Naive thymus-derived CD4-positive, alpha-beta T cell (primary cell): ENCODE results near the gene UGP2. TPM values are rescaled to one million over a fixed set of nuclear protein-coding genes. Genes with fewer than 3 reads are reported as not detected.

Experiments
- ATAC-seq: fragments of 150-1000 bp; cut with Tn5 transposase; 2 replicates; pipeline ENCODE4 v1.10.0; 2021; ENCODE audit warnings: mild to moderate bottlenecking, moderate library complexity
- CTCF ChIA-PET: fragments of 350-600 bp; sonication (Branson Sonifier 250); formaldehyde crosslinking; loops from one replicate; lab custom pipeline; 2021; ENCODE audit warnings: antibody characterized with exemption; lab: Charles Lee
- POLR2A ChIA-PET: fragments of 350-600 bp; sonication (Branson Sonifier 250); formaldehyde crosslinking; loops from one replicate; lab custom pipeline; 2021; ENCODE audit warnings: antibody characterized with exemption, inconsistent platforms; lab: Charles Lee
- DNase-seq, 9 donors: peaks; one replicate each; pipeline versions ENCODE4 v3.0.0 to v3.0.0-alpha.2; 2020 to 2022; ENCODE audit warnings: mixed read lengths in 1 of 9
- H3K27ac ChIP-seq: one replicate; pipeline ENCODE4 v1.7.0; 2013; ENCODE audit warnings: mild to moderate bottlenecking, low read depth, low read length, moderate library complexity
- H3K27me3 ChIP-seq, 2 donors: one replicate each; pipeline ENCODE4 v1.7.0; 2013; ENCODE audit warnings: low read length in 2 of 2, mild to moderate bottlenecking in 2 of 2, moderate library complexity in 2 of 2; ENCODE audit not compliant: control insufficient read depth in 2 of 2, insufficient read depth in 2 of 2
- H3K36me3 ChIP-seq, 3 experiments: 1 replicate in 2 of 3; 2 replicates in 1 of 3; pipeline ENCODE4 v1.7.0; 2013; ENCODE audit warnings: low read length in 3 of 3, mild to moderate bottlenecking in 3 of 3, moderate library complexity in 1 of 3; ENCODE audit not compliant: insufficient read depth in 3 of 3, control insufficient read depth in 2 of 3
- H3K4me1 ChIP-seq, 2 donors: one replicate each; pipeline ENCODE4 v1.7.0; 2013; ENCODE audit warnings: low read length in 2 of 2, mild to moderate bottlenecking in 2 of 2, moderate library complexity in 1 of 2; ENCODE audit not compliant: control insufficient read depth in 2 of 2, insufficient read depth in 2 of 2
- H3K4me3 ChIP-seq: 2 replicates; pipeline ENCODE4 v1.7.0; 2013; ENCODE audit warnings: mild to moderate bottlenecking, low read length
- H3K9me3 ChIP-seq, 3 experiments: 1 replicate in 2 of 3; 2 replicates in 1 of 3; pipeline ENCODE4 v1.7.0; 2013; ENCODE audit warnings: low read length in 3 of 3; ENCODE audit not compliant: control insufficient read depth in 2 of 3
- H3K27ac Mint-ChIP-seq, 9 donors: one replicate each; pipeline ENCODE4 v1.8.0; 2020 to 2022; ENCODE audit warnings: mixed read lengths in 9 of 9, mild to moderate bottlenecking in 8 of 9, moderate library complexity in 5 of 9, inconsistent platforms in 2 of 9
- H3K27me3 Mint-ChIP-seq, 5 donors: one replicate each; pipeline ENCODE4 v1.8.0; 2021 to 2022; ENCODE audit warnings: mixed read lengths in 5 of 5, mild to moderate bottlenecking in 1 of 5
- H3K36me3 Mint-ChIP-seq, 5 donors: one replicate each; pipeline ENCODE4 v1.8.0; 2020 to 2022; ENCODE audit warnings: mixed read lengths in 5 of 5, mild to moderate bottlenecking in 3 of 5, inconsistent platforms in 1 of 5
- H3K4me1 Mint-ChIP-seq, 7 donors: one replicate each; pipeline ENCODE4 v1.8.0; 2020 to 2022; ENCODE audit warnings: mixed read lengths in 7 of 7, mild to moderate bottlenecking in 3 of 7, inconsistent platforms in 1 of 7
- H3K4me3 Mint-ChIP-seq, 10 donors: one replicate each; pipeline ENCODE4 v1.8.0; 2020 to 2022; ENCODE audit warnings: mild to moderate bottlenecking in 10 of 10, mixed read lengths in 10 of 10, moderate library complexity in 6 of 10, inconsistent platforms in 2 of 10
- H3K9me3 Mint-ChIP-seq, 11 donors: one replicate each; pipeline ENCODE4 v1.8.0; 2020 to 2022; ENCODE audit warnings: mixed read lengths in 11 of 11, mild to moderate bottlenecking in 4 of 11, inconsistent platforms in 1 of 11, moderate library complexity in 1 of 11
- intact Hi-C, 2 donors: fragments of 100-400 bp; cut with micrococcal nuclease; formaldehyde crosslinking; loops; one replicate each; pipeline ENCODE4 v1.15.1; 2023
- polyA plus RNA-seq, 2 donors: library from polyadenylated mRNA; unstranded; fragments of 300-500 nt; fragmentation: Illumina TruSeq; gene quantifications; one replicate each; pipeline ENCODE4 v1.2.3, GENCODE V29; 2021
- total RNA-seq, 6 experiments: library from RNA in 5 of 6; stranded (reverse) in 5 of 6; gene quantifications; 1 replicate in 5 of 6; 2 replicates in 1 of 6; pipeline ENCODE4 v1.2.3 and lab custom pipeline; 2021 to 2026

The UGP2 gene
- total and polyA plus RNA-seq, 7 experiments from 2014 or later = 69.5 to 135 (median 101) TPM

- no peak overlapping the region for H3K27ac ChIP-seq
- Mint-ChIP-seq H3K27ac (no peak overlapping the region), H3K4me1 (peaks cover 0 to 2% (median 0%) of the 10 kb centered on the region in 7 donors), H3K9me3 (no peaks in the 10 kb centered on the region), H3K36me3 (no peaks in the 10 kb centered on the region), H3K4me3 (no peak overlapping the region), H3K27me3 (peaks cover 0 to 18% (median 3%) of the 10 kb centered on the region in 5 donors)
- no peaks in the 10 kb centered on the region for H3K9me3 ChIP-seq
- no peaks in the 10 kb centered on the region for H3K36me3 ChIP-seq
- intact Hi-C loops = no loop called here
- ChIA-PET POLR2A (no interaction called here), CTCF (no interaction called here)
- no peaks in the 10 kb centered on the region for H3K27me3 ChIP-seq
- no peak overlapping the region for H3K4me3 ChIP-seq
- ATAC-seq (no peak), DNase-seq (no peak)
- no peaks in the 10 kb centered on the region for H3K4me1 ChIP-seq
Measured at GRCh38 chr2:63819256-63819655, 22.4 kb upstream of the UGP2 start.

- ATAC-seq = no peak
Measured at GRCh38 chr2:63819765-63820717, 21.7 kb upstream of the UGP2 start.

GRCh38 chr2:63820969-63821368, 20.7 kb upstream of the UGP2 start:
- Histone ChIP-seq H3K36me3 (no peaks in the 10 kb centered on the region), H3K27me3 (no peaks in the 10 kb centered on the region), H3K4me1 (no peaks in the 10 kb centered on the region), H3K27ac (no peak overlapping the region), H3K9me3 (no peaks in the 10 kb centered on the region), H3K4me3 (no peak overlapping the region)
- Mint-ChIP-seq H3K27ac (peak overlapping the region in 1 of 9 donors; percentile 3), H3K27me3 (peaks cover 0 to 27% (median 4%) of the 10 kb centered on the region in 5 donors), H3K4me3 (no peak overlapping the region), H3K9me3 (no peaks in the 10 kb centered on the region), H3K36me3 (no peaks in the 10 kb centered on the region), H3K4me1 (peaks cover 0 to 3% (median 0%) of the 10 kb centered on the region in 7 donors)
- intact Hi-C loops = no loop called here
- CTCF ChIA-PET = no interaction called here
- no peak for DNase-seq
- POLR2A ChIA-PET = interaction anchor here (0.9 kb wide), 1 partner anchor 11 kb away, joined by 4 read pairs; no protein-coding TSS in a partner anchor
- no peak for ATAC-seq

More at GRCh38 chr2:63819765-63820717, 21.7 kb upstream of the UGP2 start:
- Histone ChIP-seq H3K4me1 (no peaks in the 10 kb centered on the region), H3K27me3 (no peaks in the 10 kb centered on the region), H3K36me3 (no peaks in the 10 kb centered on the region), H3K9me3 (no peaks in the 10 kb centered on the region), H3K4me3 (no peak overlapping the region), H3K27ac (no peak overlapping the region)
- no peaks in the 10 kb centered on the region for H3K9me3 Mint-ChIP-seq
- peaks cover 0 to 19% (median 4%) of the 10 kb centered on the region in 5 donors for H3K27me3 Mint-ChIP-seq
- DNase-seq = no peak
- H3K27ac Mint-ChIP-seq = no peak overlapping the region
- ChIA-PET POLR2A (no interaction called here), CTCF (no interaction called here)
- intact Hi-C loops = no loop called here
- H3K36me3 Mint-ChIP-seq = no peaks in the 10 kb centered on the region
- peaks cover 0 to 2% (median 0%) of the 10 kb centered on the region in 7 donors for H3K4me1 Mint-ChIP-seq
- no peak overlapping the region for H3K4me3 Mint-ChIP-seq

- ChIA-PET POLR2A (interaction anchor here (0.9 kb wide), 1 partner anchor 11 kb away, joined by 4 read pairs; no protein-coding TSS in a partner anchor), CTCF (no interaction called here)
- intact Hi-C loops = no loop called here
- Histone ChIP-seq H3K4me1 (no peaks in the 10 kb centered on the region), H3K36me3 (no peaks in the 10 kb centered on the region), H3K27ac (no peak overlapping the region), H3K27me3 (no peaks in the 10 kb centered on the region), H3K9me3 (no peaks in the 10 kb centered on the region), H3K4me3 (no peak overlapping the region)
- Mint-ChIP-seq H3K9me3 (no peaks in the 10 kb centered on the region), H3K4me1 (peaks cover 0 to 3% (median 0%) of the 10 kb centered on the region in 7 donors), H3K27me3 (peaks cover 0 to 27% (median 4%) of the 10 kb centered on the region in 5 donors), H3K36me3 (no peaks in the 10 kb centered on the region), H3K27ac (no peak overlapping the region), H3K4me3 (no peak overlapping the region)
- ATAC-seq (no peak), DNase-seq (no peak)
Measured at GRCh38 chr2:63821396-63821795, 20.3 kb upstream of the UGP2 start.

- no peak overlapping the region for H3K4me3 Mint-ChIP-seq
- no peaks in the 10 kb centered on the region for H3K36me3 ChIP-seq
- no peak for ATAC-seq
- no peaks in the 10 kb centered on the region for H3K36me3 Mint-ChIP-seq
- H3K4me1 ChIP-seq = no peaks in the 10 kb centered on the region
- no peaks in the 10 kb centered on the region for H3K27me3 ChIP-seq
- no peak for DNase-seq
- peaks cover 0 to 30% (median 4%) of the 10 kb centered on the region in 5 donors for H3K27me3 Mint-ChIP-seq
- no peak overlapping the region for H3K4me3 ChIP-seq
- no peak overlapping the region for H3K27ac Mint-ChIP-seq
- intact Hi-C loops = no loop called here
- POLR2A ChIA-PET = no interaction called here
- CTCF ChIA-PET = no interaction called here
- no peaks in the 10 kb centered on the region for H3K9me3 ChIP-seq
- H3K27ac ChIP-seq = no peak overlapping the region
- H3K9me3 Mint-ChIP-seq = no peaks in the 10 kb centered on the region
- peaks cover 0 to 3% (median 0%) of the 10 kb centered on the region in 7 donors for H3K4me1 Mint-ChIP-seq
Measured at GRCh38 chr2:63822478-63822877, 19.2 kb upstream of the UGP2 start.

GRCh38 chr2:63827749-63828148, 13.9 kb upstream of the UGP2 start:
- Histone ChIP-seq H3K4me3 (no peak overlapping the region), H3K36me3 (no peaks in the 10 kb centered on the region), H3K27me3 (no peaks in the 10 kb centered on the region), H3K27ac (no peak overlapping the region), H3K9me3 (no peaks in the 10 kb centered on the region), H3K4me1 (no peaks in the 10 kb centered on the region)
- ATAC-seq (no peak), DNase-seq (no peak)
- no peak overlapping the region for H3K27ac Mint-ChIP-seq
- ChIA-PET POLR2A (interaction anchor here (1.0 kb wide), 1 partner anchor 14 kb away, joined by 3 read pairs; the partner anchor contains the start of gene UGP2), CTCF (interaction anchor here (0.8 kb wide), 1 partner anchor 136 kb away, joined by 3 read pairs; no protein-coding TSS in a partner anchor)
- H3K36me3 Mint-ChIP-seq = no peaks in the 10 kb centered on the region
- no peak overlapping the region for H3K4me3 Mint-ChIP-seq
- intact Hi-C loops = no loop called here
- peaks cover 0 to 44% (median 11%) of the 10 kb centered on the region in 5 donors for H3K27me3 Mint-ChIP-seq
- H3K9me3 Mint-ChIP-seq = no peaks in the 10 kb centered on the region
- peaks cover 0 to 4% (median 0%) of the 10 kb centered on the region in 7 donors for H3K4me1 Mint-ChIP-seq
